ENCODE measurements around the gene MFNG. TPM values are rescaled to one million over a fixed set of nuclear protein-coding genes. Genes with fewer than 3 reads are reported as not detected.
"Not testable (repeated sequence)": the region's sequence is repeated elsewhere in the genome, so short reads cannot be mapped to it uniquely, and the experiment has no call there.

The MFNG gene
- total RNA-seq, 1 experiment from 2014 or later: 4.5 TPM

DNA sequence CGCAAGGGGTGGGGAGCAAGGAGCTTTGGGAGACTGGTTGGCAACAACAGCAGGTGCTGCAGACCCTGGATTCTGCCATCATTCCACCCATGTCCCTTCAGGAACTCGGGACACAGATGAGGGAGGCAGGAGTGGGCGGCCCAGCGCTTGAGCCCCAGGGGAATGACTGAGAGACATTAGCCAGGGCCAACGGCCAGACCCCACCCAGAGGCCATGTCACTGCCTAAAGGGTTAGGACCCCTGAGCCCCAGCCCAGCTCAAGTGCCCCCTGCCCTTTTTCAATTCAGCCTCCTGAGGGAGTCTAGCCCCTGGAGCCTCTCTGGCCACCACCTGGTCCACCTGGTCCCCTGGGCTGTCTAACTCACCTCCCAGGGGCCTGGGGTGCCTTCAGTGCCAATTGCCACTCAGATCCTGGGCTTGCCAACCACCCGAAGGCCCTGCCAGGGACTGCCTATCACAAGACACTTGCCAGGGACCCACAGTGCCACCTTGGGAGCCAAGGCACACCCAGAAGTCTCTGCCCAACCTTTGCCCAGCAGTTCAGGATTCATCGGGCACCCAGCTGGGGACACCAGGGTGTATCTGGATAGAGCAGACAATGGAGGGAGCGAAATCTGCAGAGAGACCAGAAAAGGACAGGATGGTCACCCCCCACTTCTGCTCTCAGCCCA lies 16.6 kb downstream of the MFNG start:
- BruUV-seq (replicated peaks): no TSS peak
- POLR2A ChIA-PET: no interaction called here
- CTCF ChIA-PET: no interaction called here
- no peaks in the 10 kb centered on the region for H3K79me2 ChIP-seq (ENCODE audit: insufficient read depth, low read length)
- TF ChIP-seq TCF7L2 (IDR thresholded peaks at IDR 0.05; ENCODE audit: borderline replicate concordance, extremely low read depth, insufficient read depth, insufficient read length) (no peak), SP1 (IDR thresholded peaks at IDR 0.05; ENCODE audit: low read depth) (no peak), EZH2 (IDR thresholded peaks at IDR 0.05) (no peak), RAD21 (IDR thresholded peaks at IDR 0.05; ENCODE audit: low read depth) (no peak), ZNF274 (IDR thresholded peaks at IDR 0.05; ENCODE audit: low read depth, low read length) (no peak), SIN3A (IDR thresholded peaks at IDR 0.05; ENCODE audit: low read depth) (no peak), JUND (IDR thresholded peaks at IDR 0.05) (no peak), FOSL1 (IDR thresholded peaks at IDR 0.05; ENCODE audit: low read depth) (no peak), CBX3 (IDR thresholded peaks at IDR 0.05; ENCODE audit: low read depth) (no peak), EGR1 (IDR thresholded peaks at IDR 0.05; ENCODE audit: low read depth) (no peak), POLR2AphosphoS5 (IDR thresholded peaks at IDR 0.05; ENCODE audit: low read depth, low read length) (no peak), ZFX (IDR thresholded peaks at IDR 0.05) (no peak)
- TF ChIP-seq, protein P1, sequence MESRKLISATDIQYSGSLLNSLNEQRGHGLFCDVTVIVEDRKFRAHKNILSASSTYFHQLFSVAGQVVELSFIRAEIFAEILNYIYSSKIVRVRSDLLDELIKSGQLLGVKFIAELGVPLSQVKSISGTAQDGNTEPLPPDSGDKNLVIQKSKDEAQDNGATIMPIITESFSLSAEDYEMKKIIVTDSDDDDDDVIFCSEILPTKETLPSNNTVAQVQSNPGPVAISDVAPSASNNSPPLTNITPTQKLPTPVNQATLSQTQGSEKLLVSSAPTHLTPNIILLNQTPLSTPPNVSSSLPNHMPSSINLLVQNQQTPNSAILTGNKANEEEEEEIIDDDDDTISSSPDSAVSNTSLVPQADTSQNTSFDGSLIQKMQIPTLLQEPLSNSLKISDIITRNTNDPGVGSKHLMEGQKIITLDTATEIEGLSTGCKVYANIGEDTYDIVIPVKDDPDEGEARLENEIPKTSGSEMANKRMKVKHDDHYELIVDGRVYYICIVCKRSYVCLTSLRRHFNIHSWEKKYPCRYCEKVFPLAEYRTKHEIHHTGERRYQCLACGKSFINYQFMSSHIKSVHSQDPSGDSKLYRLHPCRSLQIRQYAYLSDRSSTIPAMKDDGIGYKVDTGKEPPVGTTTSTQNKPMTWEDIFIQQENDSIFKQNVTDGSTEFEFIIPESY (IDR thresholded peaks at IDR 0.05; ENCODE audit: extremely low read depth, insufficient replicate concordance, low read length): no peak
- TF ChIP-seq, protein P2, sequence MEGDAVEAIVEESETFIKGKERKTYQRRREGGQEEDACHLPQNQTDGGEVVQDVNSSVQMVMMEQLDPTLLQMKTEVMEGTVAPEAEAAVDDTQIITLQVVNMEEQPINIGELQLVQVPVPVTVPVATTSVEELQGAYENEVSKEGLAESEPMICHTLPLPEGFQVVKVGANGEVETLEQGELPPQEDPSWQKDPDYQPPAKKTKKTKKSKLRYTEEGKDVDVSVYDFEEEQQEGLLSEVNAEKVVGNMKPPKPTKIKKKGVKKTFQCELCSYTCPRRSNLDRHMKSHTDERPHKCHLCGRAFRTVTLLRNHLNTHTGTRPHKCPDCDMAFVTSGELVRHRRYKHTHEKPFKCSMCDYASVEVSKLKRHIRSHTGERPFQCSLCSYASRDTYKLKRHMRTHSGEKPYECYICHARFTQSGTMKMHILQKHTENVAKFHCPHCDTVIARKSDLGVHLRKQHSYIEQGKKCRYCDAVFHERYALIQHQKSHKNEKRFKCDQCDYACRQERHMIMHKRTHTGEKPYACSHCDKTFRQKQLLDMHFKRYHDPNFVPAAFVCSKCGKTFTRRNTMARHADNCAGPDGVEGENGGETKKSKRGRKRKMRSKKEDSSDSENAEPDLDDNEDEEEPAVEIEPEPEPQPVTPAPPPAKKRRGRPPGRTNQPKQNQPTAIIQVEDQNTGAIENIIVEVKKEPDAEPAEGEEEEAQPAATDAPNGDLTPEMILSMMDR (IDR thresholded peaks at IDR 0.05 in 2 of 3, conservative IDR thresholded peaks at IDR 0.05 in 1 of 3; ENCODE audit: borderline replicate concordance in 1 of 3, insufficient read depth in 1 of 3, low read depth in 2 of 3, low read length in 2 of 3): no peak
- no peak overlapping the region for H3K4me2 ChIP-seq (ENCODE audit: low read length)
- ATAC-seq (no peak), DNase-seq (ENCODE audit: low read depth, low spot score) (no peak)
- intact Hi-C loops (cut with micrococcal nuclease): no loop called here
- H3K27ac ChIP-seq (ENCODE audit: low read depth, low read length): no peak overlapping the region
- no peaks in the 10 kb centered on the region for H3K9me3 ChIP-seq (ENCODE audit: control insufficient read depth in 1 of 2, insufficient read depth in 1 of 2, low read depth in 1 of 2, low read length in 2 of 2)
- H3K9me2 ChIP-seq (ENCODE audit: insufficient read depth): no peaks in the 10 kb centered on the region
- RAD21 ChIA-PET (ENCODE audit: low non-redundant PET in 1 of 2, low total read pairs in 2 of 2, uncharacterized antibody in 2 of 2, unreplicated experiment in 2 of 2): interaction anchor here in 1 of 2 experiments (0.6 kb wide), 1 partner anchor 14 kb away, joined by 3 read pairs; no protein-coding TSS in a partner anchor
- no peak overlapping the region for H2AFZ ChIP-seq (ENCODE audit: low read depth, low read length, poor library complexity, severe bottlenecking)
- H3K4me3 ChIP-seq (replicated peaks in 1 of 2; ENCODE audit: low read depth in 1 of 2, low read length in 2 of 2): no peak overlapping the region
- H3K4me1 ChIP-seq (ENCODE audit: control insufficient read depth in 1 of 2, insufficient read depth in 2 of 2, low read length in 2 of 2): peaks cover 0 to 10% of the 10 kb centered on the region in 2 experiments; a peak in 2 of 4 replicates
- no peaks in the 10 kb centered on the region for H3K27me3 ChIP-seq (ENCODE audit: insufficient read depth, low read length)
- H3K9ac ChIP-seq (ENCODE audit: low read length): no peak overlapping the region
- no peaks in the 10 kb centered on the region for H4K20me1 ChIP-seq (ENCODE audit: insufficient read depth)
- H3K36me3 ChIP-seq (ENCODE audit: control insufficient read depth in 1 of 2, insufficient read depth in 2 of 2, low read length in 2 of 2): no peaks in the 10 kb centered on the region

DNA sequence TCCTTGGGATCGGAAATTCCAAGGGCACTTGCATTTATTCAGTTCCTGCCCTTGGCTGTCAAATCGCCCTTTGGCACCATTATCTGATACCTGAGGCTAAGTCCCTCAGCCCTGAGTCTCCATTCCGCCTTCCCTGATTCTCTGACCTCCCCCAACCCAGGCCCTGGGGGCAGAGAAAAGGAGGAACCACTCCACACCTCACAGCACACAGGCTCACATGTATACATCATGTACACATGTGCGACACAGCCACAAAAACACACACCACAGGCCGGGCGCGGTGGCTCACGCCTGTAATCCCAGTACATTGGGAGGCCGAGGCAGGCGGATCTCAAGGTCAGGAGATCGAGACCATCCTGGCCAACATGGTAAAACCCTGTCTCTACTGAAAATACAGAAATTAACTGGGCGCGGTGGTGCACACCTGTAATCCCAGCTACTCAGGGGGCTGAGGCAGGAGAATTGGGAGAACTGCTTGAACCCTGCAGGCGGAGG lies 17.9 kb downstream of the MFNG start:
- H3K79me2 ChIP-seq (ENCODE audit: insufficient read depth, low read length); H3K9me2 ChIP-seq (ENCODE audit: insufficient read depth); H3K27me3 ChIP-seq (ENCODE audit: insufficient read depth, low read length); H3K27ac ChIP-seq (ENCODE audit: low read depth, low read length); DNase-seq (ENCODE audit: low read depth, low spot score); H3K9me3 ChIP-seq (ENCODE audit: control insufficient read depth in 1 of 2, insufficient read depth in 1 of 2, low read depth in 1 of 2, low read length in 2 of 2); H3K36me3 ChIP-seq (ENCODE audit: control insufficient read depth in 1 of 2, insufficient read depth in 2 of 2, low read length in 2 of 2); intact Hi-C loops (cut with micrococcal nuclease); BruUV-seq (replicated peaks); H3K4me2 ChIP-seq (ENCODE audit: low read length); CTCF ChIA-PET; H3K4me1 ChIP-seq (ENCODE audit: control insufficient read depth in 1 of 2, insufficient read depth in 2 of 2, low read length in 2 of 2); H3K4me3 ChIP-seq (replicated peaks in 1 of 2; ENCODE audit: low read depth in 1 of 2, low read length in 2 of 2); POLR2A ChIA-PET; H2AFZ ChIP-seq (ENCODE audit: low read depth, low read length, poor library complexity, severe bottlenecking); RAD21 ChIA-PET (ENCODE audit: low non-redundant PET in 1 of 2, low total read pairs in 2 of 2, uncharacterized antibody in 2 of 2, unreplicated experiment in 2 of 2); H3K9ac ChIP-seq (ENCODE audit: low read length); ATAC-seq; H4K20me1 ChIP-seq (ENCODE audit: insufficient read depth): not testable (repeated sequence)

Data from HCT116 (cell line).